Measurements from ENCODE around the gene UROC1.

The UROC1 gene

DNA sequence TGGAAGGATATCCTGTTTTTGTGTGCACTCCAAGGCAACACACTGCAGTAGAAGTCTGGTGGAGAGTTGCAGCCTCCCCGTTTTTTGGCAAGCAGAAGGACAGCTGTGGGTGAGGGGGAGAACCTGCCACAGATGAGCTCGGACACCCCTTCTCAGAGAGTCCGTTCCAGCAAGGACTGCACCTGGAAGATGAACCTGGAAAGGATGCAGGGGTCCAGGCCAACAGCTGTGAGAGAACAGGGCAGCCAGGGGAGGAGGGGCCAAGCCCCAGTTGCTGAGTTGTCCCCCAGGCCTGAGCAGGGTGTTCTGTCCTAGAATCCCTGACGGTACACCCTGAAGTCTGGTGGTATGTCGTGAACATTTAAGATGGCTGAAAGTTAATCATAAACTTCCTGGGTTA, 72.1 kb downstream of the UROC1 start:
- Histone ChIP-seq H3K27me3 (ENCODE audit: insufficient read depth, low read length, poor library complexity) (no peaks in the 10 kb centered on the region), H3K9ac (ENCODE audit: low read length) (no peak overlapping the region), H3K4ac (ENCODE audit: low read depth, low read length) (no peak overlapping the region), H3K4me3 (ENCODE audit: low read length) (no peak overlapping the region), H2BK15ac (replicated peaks; ENCODE audit: low read depth) (no peak overlapping the region), H3K79me2 (ENCODE audit: control insufficient read depth, insufficient read depth, low read length) (no peaks in the 10 kb centered on the region), H2BK120ac (ENCODE audit: low read depth, low read length) (no peak overlapping the region), H3K79me1 (ENCODE audit: low read length) (no peaks in the 10 kb centered on the region), H3K56ac (ENCODE audit: low read length) (no peak overlapping the region), H3K36me3 (ENCODE audit: control insufficient read depth, insufficient read depth, low read length) (no peaks in the 10 kb centered on the region), H3K4me2 (ENCODE audit: low read length) (no peak overlapping the region), H3K4me1 (ENCODE audit: control insufficient read depth, low read depth, low read length) (no peaks in the 10 kb centered on the region), H4K5ac (ENCODE audit: low read length) (no peak overlapping the region), H3K27ac (ENCODE audit: low read depth, low read length) (no peak overlapping the region), H3K18ac (ENCODE audit: low read length) (no peak overlapping the region), H2BK5ac (ENCODE audit: low read length) (no peak overlapping the region), H3K23ac (ENCODE audit: low read length) (no peak overlapping the region), H2AK5ac (ENCODE audit: low read length) (no peak overlapping the region), H4K8ac (ENCODE audit: low read depth, low read length) (no peak overlapping the region)
- DNase-seq = no peak
- no CpG with 5 or more reads among the region's 5 CpGs for WGBS (ENCODE audit: extremely low coverage, insufficient coverage, low lambda C conversion rate)

DNA sequence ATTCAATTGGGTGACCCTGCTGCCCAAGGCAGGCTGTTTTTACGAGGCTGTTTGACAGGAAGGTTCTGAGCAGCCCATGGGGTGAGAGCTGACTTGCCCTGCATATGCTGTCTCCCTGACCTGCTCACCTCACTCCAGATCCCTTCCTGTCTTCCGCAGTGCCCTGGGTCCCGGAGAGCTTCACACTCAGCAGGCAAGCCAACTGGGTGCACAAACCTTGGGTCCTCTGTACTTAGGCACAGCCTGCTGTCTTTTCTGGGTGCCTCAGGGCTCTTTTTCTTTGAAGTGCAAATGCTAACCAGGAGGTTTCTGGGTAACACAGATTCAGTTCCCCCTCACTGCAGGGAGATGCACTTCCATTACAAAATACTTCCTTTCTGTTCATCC, 74.7 kb downstream of the UROC1 start:
- Histone ChIP-seq H3K79me2 (ENCODE audit: control insufficient read depth, insufficient read depth, low read length) (no peaks in the 10 kb centered on the region), H3K9ac (ENCODE audit: low read length) (no peak overlapping the region), H2BK15ac (replicated peaks; ENCODE audit: low read depth) (no peak overlapping the region), H4K5ac (ENCODE audit: low read length) (no peak overlapping the region), H3K18ac (ENCODE audit: low read length) (no peak overlapping the region), H3K23ac (ENCODE audit: low read length) (no peak overlapping the region), H3K79me1 (ENCODE audit: low read length) (no peaks in the 10 kb centered on the region), H2AK5ac (ENCODE audit: low read length) (no peak overlapping the region), H3K4me1 (ENCODE audit: control insufficient read depth, low read depth, low read length) (no peaks in the 10 kb centered on the region), H3K27ac (ENCODE audit: low read depth, low read length) (no peak overlapping the region), H4K8ac (ENCODE audit: low read depth, low read length) (no peak overlapping the region), H3K27me3 (ENCODE audit: insufficient read depth, low read length, poor library complexity) (no peaks in the 10 kb centered on the region), H3K36me3 (ENCODE audit: control insufficient read depth, insufficient read depth, low read length) (peaks cover 1% of the 10 kb centered on the region), H2BK120ac (ENCODE audit: low read depth, low read length) (no peak overlapping the region), H3K56ac (ENCODE audit: low read length) (no peak overlapping the region), H3K4ac (ENCODE audit: low read depth, low read length) (no peak overlapping the region), H3K4me2 (ENCODE audit: low read length) (no peak overlapping the region), H2BK5ac (ENCODE audit: low read length) (no peak overlapping the region), H3K4me3 (ENCODE audit: low read length) (no peak overlapping the region)
- WGBS (ENCODE audit: extremely low coverage, insufficient coverage, low lambda C conversion rate) = no CpG with 5 or more reads among the region's 3 CpGs
- DNase-seq = no peak

DNA sequence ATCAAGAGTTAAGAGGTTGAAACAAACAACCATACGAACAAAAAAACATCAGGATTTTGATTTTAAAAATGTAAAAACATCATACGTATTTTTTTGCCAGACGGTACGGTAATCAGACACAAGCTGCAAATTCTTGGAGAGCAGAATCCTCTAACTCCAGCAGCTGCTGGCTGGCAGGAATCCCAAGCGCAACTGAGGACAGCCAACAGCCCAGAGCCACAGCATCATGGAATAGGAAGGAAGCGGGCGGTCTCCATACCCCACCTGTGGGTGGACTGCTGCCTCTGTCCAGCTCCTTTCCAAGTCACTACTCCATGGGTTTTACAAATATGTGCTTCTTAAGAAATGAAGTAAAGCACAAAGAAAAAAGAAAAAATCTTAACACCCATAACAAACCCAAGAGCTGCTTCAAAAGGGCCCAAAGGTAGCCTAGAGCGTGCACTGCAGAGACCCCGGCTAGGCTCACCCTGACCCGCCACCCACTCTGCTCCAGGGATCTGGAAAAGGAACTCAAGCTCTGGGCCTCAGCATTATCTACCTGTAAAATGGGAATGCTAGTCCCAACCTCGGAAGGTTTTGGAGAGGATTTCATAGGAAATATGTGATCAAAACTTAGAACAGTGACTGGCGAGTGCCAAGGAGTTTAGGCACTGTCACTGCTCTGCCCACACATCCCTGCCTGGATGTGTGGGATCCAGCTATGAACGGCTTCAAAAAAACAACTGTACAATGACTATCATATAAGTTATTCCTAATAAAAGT, 75.3 kb downstream of the UROC1 start:
- no CpG with 5 or more reads among the region's 13 CpGs for WGBS (ENCODE audit: extremely low coverage, insufficient coverage, low lambda C conversion rate)
- no peak overlapping the region for H3K56ac ChIP-seq (ENCODE audit: low read length)

DNA sequence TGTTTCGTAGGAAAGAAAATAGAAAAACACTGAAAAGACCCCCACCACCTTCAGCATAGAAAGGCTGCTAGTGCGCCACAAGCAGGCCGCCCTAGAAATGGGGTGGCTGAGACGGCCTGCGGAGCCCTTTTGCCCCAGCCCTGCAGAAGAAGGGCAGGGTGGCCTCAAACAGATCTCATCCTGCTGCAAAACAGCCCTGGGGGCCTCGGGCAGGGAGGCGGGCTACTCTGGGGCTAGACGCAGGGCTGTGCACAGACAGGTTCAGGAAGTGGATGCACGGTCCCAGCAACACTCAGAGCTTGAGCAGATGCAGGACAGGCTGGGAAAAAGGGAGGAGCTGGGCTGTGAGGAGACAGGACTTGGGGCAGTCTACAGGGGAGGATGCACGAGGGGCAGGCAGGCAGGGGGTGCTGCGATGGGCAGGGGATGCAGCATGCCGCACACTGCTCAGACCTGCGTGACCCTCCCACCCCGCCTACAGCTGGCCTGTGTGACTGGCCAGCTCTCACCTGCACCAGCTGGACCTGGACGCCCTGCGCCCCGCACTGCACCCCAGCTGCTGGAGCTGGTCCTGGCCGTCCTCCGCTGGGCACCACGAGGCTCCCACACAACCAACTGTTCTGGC, 76.2 kb downstream of the UROC1 start:
- H2BK120ac ChIP-seq (ENCODE audit: low read depth, low read length) = no peak overlapping the region
- H2BK5ac ChIP-seq (ENCODE audit: low read length) = no peak overlapping the region
- no peak overlapping the region for H4K8ac ChIP-seq (ENCODE audit: low read depth, low read length)
- no peak overlapping the region for H3K23ac ChIP-seq (ENCODE audit: low read length)
- H3K4me2 ChIP-seq (ENCODE audit: low read length) = no peak overlapping the region
- no peak overlapping the region for H3K4me3 ChIP-seq (ENCODE audit: low read length)
- WGBS (ENCODE audit: extremely low coverage, insufficient coverage, low lambda C conversion rate) = no CpG with 5 or more reads among the region's 20 CpGs
- H2AK5ac ChIP-seq (ENCODE audit: low read length) = no peak overlapping the region
- no peak overlapping the region for H4K5ac ChIP-seq (ENCODE audit: low read length)
- no peaks in the 10 kb centered on the region for H3K79me1 ChIP-seq (ENCODE audit: low read length)
- no peak overlapping the region for H3K9ac ChIP-seq (ENCODE audit: low read length)
- no peak overlapping the region for H3K18ac ChIP-seq (ENCODE audit: low read length)
- H3K27ac ChIP-seq (ENCODE audit: low read depth, low read length) = no peak overlapping the region
- peaks cover 1% of the 10 kb centered on the region for H3K36me3 ChIP-seq (ENCODE audit: control insufficient read depth, insufficient read depth, low read length)
- no peak overlapping the region for H2BK15ac ChIP-seq (replicated peaks; ENCODE audit: low read depth)
- H3K4ac ChIP-seq (ENCODE audit: low read depth, low read length) = no peak overlapping the region
- no peak for DNase-seq
- no peaks in the 10 kb centered on the region for H3K4me1 ChIP-seq (ENCODE audit: control insufficient read depth, low read depth, low read length)
- no peaks in the 10 kb centered on the region for H3K27me3 ChIP-seq (ENCODE audit: insufficient read depth, low read length, poor library complexity)
- H3K79me2 ChIP-seq (ENCODE audit: control insufficient read depth, insufficient read depth, low read length) = no peaks in the 10 kb centered on the region
- no peak overlapping the region for H3K56ac ChIP-seq (ENCODE audit: low read length)

More for the DNA sequence above, 75.3 kb downstream of the UROC1 start:
- no peaks in the 10 kb centered on the region for H3K27me3 ChIP-seq (ENCODE audit: insufficient read depth, low read length, poor library complexity)
- no peak overlapping the region for H4K5ac ChIP-seq (ENCODE audit: low read length)
- no peak for DNase-seq
- H4K8ac ChIP-seq (ENCODE audit: low read depth, low read length) = no peak overlapping the region
- H3K4me3 ChIP-seq (ENCODE audit: low read length) = no peak overlapping the region
- no peaks in the 10 kb centered on the region for H3K79me1 ChIP-seq (ENCODE audit: low read length)
- no peak overlapping the region for H2BK5ac ChIP-seq (ENCODE audit: low read length)
- H2BK15ac ChIP-seq (replicated peaks; ENCODE audit: low read depth) = no peak overlapping the region
- H3K9ac ChIP-seq (ENCODE audit: low read length) = no peak overlapping the region
- H3K23ac ChIP-seq (ENCODE audit: low read length) = no peak overlapping the region
- no peak overlapping the region for H3K4me2 ChIP-seq (ENCODE audit: low read length)
- no peak overlapping the region for H2AK5ac ChIP-seq (ENCODE audit: low read length)
- no peak overlapping the region for H3K18ac ChIP-seq (ENCODE audit: low read length)
- no peaks in the 10 kb centered on the region for H3K79me2 ChIP-seq (ENCODE audit: control insufficient read depth, insufficient read depth, low read length)
- no peak overlapping the region for H3K4ac ChIP-seq (ENCODE audit: low read depth, low read length)
- no peak overlapping the region for H2BK120ac ChIP-seq (ENCODE audit: low read depth, low read length)
- no peak overlapping the region for H3K27ac ChIP-seq (ENCODE audit: low read depth, low read length)
- peaks cover 1% of the 10 kb centered on the region for H3K36me3 ChIP-seq (ENCODE audit: control insufficient read depth, insufficient read depth, low read length)
- no peaks in the 10 kb centered on the region for H3K4me1 ChIP-seq (ENCODE audit: control insufficient read depth, low read depth, low read length)

DNA sequence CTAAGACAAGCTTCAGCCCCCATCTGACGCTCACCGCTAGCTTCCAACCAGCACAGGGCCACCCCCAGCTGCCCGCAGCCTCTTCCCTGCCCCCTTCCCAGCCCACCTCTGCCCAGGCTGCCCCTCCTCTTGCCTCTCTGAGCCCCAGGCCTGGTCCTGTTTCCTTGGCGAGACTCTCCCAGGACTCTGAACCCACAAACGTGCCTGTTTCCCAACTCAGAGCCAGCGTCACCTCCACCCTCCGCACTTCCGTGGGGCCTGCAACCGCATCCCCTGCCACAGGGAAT, 76.9 kb downstream of the UROC1 start:
- Histone ChIP-seq H3K79me1 (ENCODE audit: low read length) (no peaks in the 10 kb centered on the region), H4K8ac (ENCODE audit: low read depth, low read length) (no peak overlapping the region), H2BK5ac (ENCODE audit: low read length) (no peak overlapping the region), H3K27me3 (ENCODE audit: insufficient read depth, low read length, poor library complexity) (no peaks in the 10 kb centered on the region), H3K27ac (ENCODE audit: low read depth, low read length) (no peak overlapping the region), H3K4me2 (ENCODE audit: low read length) (no peak overlapping the region), H3K56ac (ENCODE audit: low read length) (no peak overlapping the region), H3K9ac (ENCODE audit: low read length) (no peak overlapping the region), H2AK5ac (ENCODE audit: low read length) (no peak overlapping the region), H3K79me2 (ENCODE audit: control insufficient read depth, insufficient read depth, low read length) (no peaks in the 10 kb centered on the region), H4K5ac (ENCODE audit: low read length) (no peak overlapping the region), H2BK120ac (ENCODE audit: low read depth, low read length) (no peak overlapping the region), H3K18ac (ENCODE audit: low read length) (no peak overlapping the region), H3K4ac (ENCODE audit: low read depth, low read length) (no peak overlapping the region), H3K23ac (ENCODE audit: low read length) (no peak overlapping the region), H3K4me1 (ENCODE audit: control insufficient read depth, low read depth, low read length) (no peaks in the 10 kb centered on the region), H2BK15ac (replicated peaks; ENCODE audit: low read depth) (no peak overlapping the region), H3K36me3 (ENCODE audit: control insufficient read depth, insufficient read depth, low read length) (peaks cover 1% of the 10 kb centered on the region), H3K4me3 (ENCODE audit: low read length) (no peak overlapping the region)
- DNase-seq = no peak
- no CpG with 5 or more reads among the region's 9 CpGs for WGBS (ENCODE audit: extremely low coverage, insufficient coverage, low lambda C conversion rate)

All from mesendoderm (in vitro differentiated cells).